GM12873 (cell line): ENCODE data around the gene NR1I2.
A peak's percentile ranks its signal among the peaks of the same experiment; 100 is the strongest.

ENCODE experiments used
- CTCF ChIP-seq: IDR thresholded peaks from 2 replicates; pipeline ENCODE4 v1.5.1; 2012; ENCODE audit warnings: low read depth, mild to moderate bottlenecking, moderate library complexity, low read length, control low read depth; ENCODE audit not compliant: insufficient read depth; ENCODE audit errors: missing control alignments

NR1I2 gene

GRCh38 chr3:119809249-119810017 lies 27.5 kb downstream of the NR1I2 start:
- no peak for TF ChIP-seq CTCF

GRCh38 chr3:119810018-119810435 lies 28.1 kb downstream of the NR1I2 start:
- TF ChIP-seq CTCF, result peak; percentile 67

GRCh38 chr3:119812491-119813058 lies 30.7 kb downstream of the NR1I2 start:
- no peak for TF ChIP-seq CTCF

GRCh38 chr3:119815716-119816115 lies 33.8 kb downstream of the NR1I2 start:
- no peak for TF ChIP-seq CTCF

- no peak for TF ChIP-seq CTCF
These were observed 35.2 kb downstream of the NR1I2 start for GRCh38 chr3:119817071-119817470.

GRCh38 chr3:119817583-119818363 lies 35.9 kb downstream of the NR1I2 start:
- TF ChIP-seq CTCF, result no peak

GRCh38 chr3:119818937-119819336 lies 37.0 kb downstream of the NR1I2 start:
- no peak for TF ChIP-seq CTCF
